ENCODE measurements around the gene TMEM132C. TPM values are rescaled to one million over a fixed set of nuclear protein-coding genes. Genes with fewer than 3 reads are reported as not detected.

The TMEM132C gene
- total and polyA plus RNA-seq, 11 donors, result 0.05 to 5.9 (median 0.85) TPM

- no peak for DNase-seq
- ATAC-seq, result no peak
- H3K9me3 ChIP-seq, result no peaks in the 10 kb centered on the region
- TF ChIP-seq POLR2A (IDR thresholded peaks at IDR 0.05) (no peak), CTCF (IDR thresholded peaks at IDR 0.05) (no peak)
- 12 to 26% (median 16%) methylated on average over 2 of the region's 2 CpGs for WGBS, 4 donors
- no peaks in the 10 kb centered on the region for H3K36me3 ChIP-seq
- H3K27me3 ChIP-seq, result peaks cover 0 to 13% (median 0%) of the 10 kb centered on the region in 9 donors
- H3K4me1 ChIP-seq, result peaks cover 0 to 19% (median 0%) of the 10 kb centered on the region in 12 donors
- intact Hi-C loops (cut with DNase I), result no loop called here
- no peak overlapping the region for H3K27ac ChIP-seq
- no peak overlapping the region for H3K4me3 ChIP-seq
These were observed 47.0 kb downstream of the TMEM132C start for GRCh38 chr12:128313931-128314330.

- no peaks in the 10 kb centered on the region for H3K36me3 ChIP-seq
- TF ChIP-seq POLR2A (IDR thresholded peaks at IDR 0.05), result no peak
- TF ChIP-seq CTCF (IDR thresholded peaks at IDR 0.05), result no peak
- DNase-seq (no peak), ATAC-seq (no peak)
- H3K27ac ChIP-seq, result no peak overlapping the region
- peaks cover 0 to 13% (median 0%) of the 10 kb centered on the region in 9 donors for H3K27me3 ChIP-seq
- intact Hi-C loops (cut with DNase I), result no loop called here
- H3K4me1 ChIP-seq, result peaks cover 0 to 19% (median 0%) of the 10 kb centered on the region in 12 donors
- 60 to 78% (median 75%) methylated on average over 3 of the region's 3 CpGs for WGBS, 4 donors
- no peaks in the 10 kb centered on the region for H3K9me3 ChIP-seq
- no peak overlapping the region for H3K4me3 ChIP-seq
These were observed 47.6 kb downstream of the TMEM132C start for GRCh38 chr12:128314611-128315010.

- ATAC-seq, result no peak
- Histone ChIP-seq H3K27me3 (peaks cover 0 to 13% (median 0%) of the 10 kb centered on the region in 9 donors), H3K9me3 (no peaks in the 10 kb centered on the region), H3K27ac (peak overlapping the region in 4 of 12 donors; percentile 3 to 67 (median 42)), H3K36me3 (no peaks in the 10 kb centered on the region), H3K4me1 (peaks cover 0 to 19% (median 0%) of the 10 kb centered on the region in 12 donors), H3K4me3 (no peak overlapping the region)
- no peak for DNase-seq
- intact Hi-C loops (cut with DNase I), result no loop called here
- TF ChIP-seq POLR2A (IDR thresholded peaks at IDR 0.05), result no peak
- TF ChIP-seq CTCF (IDR thresholded peaks at IDR 0.05), result no peak
- WGBS, 4 donors, result 49 to 65% (median 55%) methylated on average over 6 of the region's 6 CpGs
These were observed 49.1 kb downstream of the TMEM132C start for GRCh38 chr12:128316078-128316477.

- 27 to 34% (median 30%) methylated on average over 4 of the region's 4 CpGs for WGBS, 4 donors
- peak overlapping the region in 4 of 12 donors; percentile 3 to 67 (median 50) for H3K27ac ChIP-seq
These were observed 50.1 kb downstream of the TMEM132C start for GRCh38 chr12:128316973-128317526.

More at GRCh38 chr12:128316973-128317526, 50.1 kb downstream of the TMEM132C start:
- no peak for DNase-seq
- Histone ChIP-seq H3K36me3 (no peaks in the 10 kb centered on the region), H3K27me3 (peaks cover 0 to 8% (median 0%) of the 10 kb centered on the region in 9 donors), H3K4me1 (peaks cover 0 to 19% (median 0%) of the 10 kb centered on the region in 12 donors), H3K4me3 (no peak overlapping the region), H3K9me3 (peaks cover 0 to 7% (median 1%) of the 10 kb centered on the region in 12 donors)
- peak; percentile 38 to 80 (median 66) for ATAC-seq
- intact Hi-C loops (cut with DNase I), result no loop called here
- no peak for TF ChIP-seq CTCF (IDR thresholded peaks at IDR 0.05)
- no peak for TF ChIP-seq POLR2A (IDR thresholded peaks at IDR 0.05)

Data from heart left ventricle (tissue), 16 donors.